Hematopoietic multipotent progenitor cell treated with erythropoietin and hydrocortisone succinate and interleukin-3 and kit ligand, for 6 days (in vitro differentiated cells): ENCODE measurements around the gene CFAP74.

Experiments used
- DNase-seq: peaks from one replicate; pipeline ENCODE4 v3.0.0-alpha.2; 2015

Gene CFAP74

DNA sequence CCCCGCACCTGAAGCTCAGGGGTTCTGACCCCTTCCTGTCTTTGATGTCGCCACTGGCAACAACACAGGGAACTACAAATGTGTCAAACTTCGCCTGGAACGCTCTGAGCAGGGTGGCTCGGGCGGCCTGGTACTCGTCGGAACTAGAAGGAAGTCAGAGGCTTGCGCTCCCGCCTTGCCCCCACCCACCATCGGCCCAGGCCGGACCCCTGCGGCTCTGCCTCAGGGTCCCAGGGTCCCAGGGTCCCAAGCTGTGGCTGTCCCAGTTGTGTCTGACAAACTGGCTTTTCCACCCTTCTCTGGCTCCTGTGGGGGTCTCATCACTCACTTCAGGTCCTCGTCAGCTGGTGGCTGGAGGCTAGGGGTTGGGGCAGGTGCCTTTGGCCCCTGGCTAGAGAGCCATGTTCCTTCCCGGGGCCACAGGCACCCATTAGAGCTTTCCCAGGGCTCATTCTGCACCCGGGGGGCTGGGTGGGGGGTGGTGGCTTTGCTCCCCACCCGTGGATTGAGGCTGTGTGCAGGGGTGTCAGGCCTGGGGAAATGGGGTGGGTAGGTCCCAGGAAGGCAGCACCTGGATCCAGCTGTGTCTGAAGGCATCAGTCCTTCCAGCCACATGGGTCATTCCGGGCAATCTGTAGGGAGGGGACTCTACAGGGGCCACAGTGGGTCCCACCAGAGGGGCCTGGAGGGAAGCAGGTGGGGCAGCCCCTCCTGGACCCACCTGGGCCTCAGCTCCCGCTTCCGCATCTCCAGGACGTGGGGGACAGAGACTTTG lies 76.5 kb downstream of the CFAP74 start:
- DNase-seq, result no peak

DNA sequence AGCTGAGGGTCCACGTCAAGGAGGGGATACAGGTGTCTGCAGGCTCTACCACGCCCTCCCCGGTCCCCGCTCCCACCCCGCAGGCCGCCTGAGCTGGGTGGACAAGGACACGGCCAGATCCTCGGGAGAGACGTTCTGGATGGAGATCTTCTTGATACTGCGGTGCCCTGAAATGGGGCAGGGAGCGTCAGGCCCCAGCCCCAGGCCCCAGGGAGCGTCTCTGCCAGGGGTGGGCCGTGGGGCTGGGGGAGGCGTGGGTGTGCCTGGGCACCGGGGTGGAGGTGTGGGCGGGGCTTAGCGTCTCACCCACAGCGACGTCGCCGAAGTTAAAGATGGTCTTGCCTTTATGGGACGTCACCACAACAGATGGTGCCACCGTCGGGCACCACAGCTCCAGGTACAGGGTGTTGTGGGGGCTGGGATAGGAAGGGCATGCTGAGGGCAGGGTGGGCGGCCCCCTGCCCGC lies 77.2 kb downstream of the CFAP74 start:
- DNase-seq, result no peak

DNA sequence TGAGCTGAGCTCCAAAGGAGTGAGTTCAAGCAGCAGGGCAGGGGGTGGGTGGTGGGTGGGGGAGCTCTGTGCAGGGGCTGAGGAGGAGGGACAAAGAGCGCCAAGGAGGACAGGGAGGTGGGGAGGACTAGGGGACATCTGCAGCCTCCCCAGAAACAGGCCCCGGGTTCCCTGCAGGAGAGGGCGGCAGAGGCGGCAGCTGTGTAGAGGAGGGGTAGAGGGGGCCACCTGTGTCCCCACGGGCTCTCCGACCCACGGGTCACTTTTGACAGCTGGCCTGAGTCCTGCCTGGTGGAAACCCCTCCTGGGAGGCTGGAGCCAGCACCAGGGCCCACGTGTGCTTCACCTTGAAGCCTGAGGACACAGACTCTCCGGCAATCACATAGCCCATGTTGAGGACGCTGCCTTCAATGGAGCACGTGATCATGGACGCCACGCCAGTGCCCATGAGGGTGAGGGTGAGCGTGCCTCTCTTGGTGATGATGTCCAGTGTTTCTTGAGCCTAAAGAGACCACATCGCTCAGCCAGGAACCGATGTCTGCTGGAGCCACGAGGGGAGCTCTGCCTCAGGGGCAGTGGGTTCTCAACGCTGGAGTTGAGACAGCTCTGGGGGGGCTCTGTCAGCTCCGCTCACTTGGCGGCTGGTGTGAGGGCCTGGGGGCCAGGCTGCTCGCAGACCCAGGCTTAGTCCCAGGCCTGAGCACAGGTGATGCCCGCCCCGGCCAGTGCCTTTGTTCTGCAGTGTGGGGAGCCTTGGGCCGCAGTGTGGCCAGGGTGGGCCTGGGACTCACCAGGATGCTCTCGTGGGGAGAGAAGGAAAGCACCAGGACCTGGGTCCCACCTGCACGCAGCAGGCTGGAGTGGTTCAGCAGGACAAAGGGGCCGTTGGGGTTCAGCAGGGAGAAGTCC lies 77.9 kb downstream of the CFAP74 start:
- no peak for DNase-seq

- DNase-seq, result no peak
Measured at GRCh38 chr1:1924849-1925248, 78.7 kb downstream of the CFAP74 start.

DNA sequence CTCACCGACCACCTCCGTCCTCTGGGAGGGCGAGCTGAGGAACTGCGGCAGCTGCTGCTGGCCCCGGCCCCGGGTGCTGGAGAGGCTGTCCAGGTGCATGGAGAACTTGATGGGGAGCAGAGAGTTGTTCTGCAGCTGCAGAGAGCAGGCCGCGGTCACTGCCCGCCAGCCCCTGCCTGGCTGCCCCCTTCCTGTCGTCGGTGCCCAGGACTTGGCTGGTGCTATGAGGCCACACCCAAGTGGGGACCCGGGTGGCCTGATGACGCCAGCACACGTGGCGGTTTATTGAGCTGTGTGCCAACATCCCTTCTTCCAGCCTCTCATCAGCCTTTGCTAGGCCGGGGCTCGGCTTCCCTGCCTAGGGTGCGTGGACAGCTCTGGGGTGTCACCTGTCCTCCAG lies 79.2 kb downstream of the CFAP74 start:
- DNase-seq, result no peak

GRCh38 chr1:1922956-1923833 lies 80.4 kb downstream of the CFAP74 start:
- DNase-seq, result no peak

GRCh38 chr1:1922702-1922955 lies 81.0 kb downstream of the CFAP74 start:
- no peak for DNase-seq

DNA sequence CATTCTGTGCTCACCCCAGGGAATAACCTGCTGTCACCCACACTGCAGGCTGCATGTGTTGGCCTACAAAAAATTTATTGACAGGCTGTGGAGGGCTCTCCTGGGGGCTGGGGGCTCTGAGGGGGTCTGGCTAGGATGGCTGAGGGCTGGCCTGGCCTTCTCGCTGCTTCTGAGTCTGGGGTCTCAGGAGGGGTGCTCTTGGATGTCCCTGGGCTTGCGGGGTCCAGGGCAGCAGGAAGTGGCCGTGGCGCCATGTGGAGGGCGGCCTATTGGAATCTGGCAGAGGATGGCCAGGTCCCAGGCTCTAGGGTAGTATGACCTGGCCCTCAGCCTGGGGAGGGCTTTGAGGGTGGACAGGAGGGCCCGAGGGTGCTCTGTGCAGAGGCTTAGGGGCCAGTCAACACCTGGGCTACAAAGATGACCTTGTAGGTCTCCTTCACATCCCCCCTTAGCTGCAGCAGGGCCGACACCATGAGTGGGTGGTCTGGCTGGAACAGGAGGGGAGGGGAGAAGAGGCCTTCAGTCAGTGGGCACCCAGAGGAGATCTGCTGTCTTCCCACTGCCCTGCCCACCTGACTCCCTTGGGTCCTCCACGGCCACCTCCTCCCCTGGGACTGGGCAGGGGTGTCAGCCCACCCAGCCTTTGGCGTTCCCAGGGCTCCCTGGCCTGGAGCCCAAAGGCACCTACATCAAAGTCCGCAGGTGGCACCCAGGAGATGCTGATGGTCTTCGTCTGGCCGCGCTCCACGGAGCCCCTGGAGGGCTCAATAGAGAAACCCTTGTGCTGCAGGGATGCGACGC lies 81.5 kb downstream of the CFAP74 start:
- DNase-seq, result no peak

DNA sequence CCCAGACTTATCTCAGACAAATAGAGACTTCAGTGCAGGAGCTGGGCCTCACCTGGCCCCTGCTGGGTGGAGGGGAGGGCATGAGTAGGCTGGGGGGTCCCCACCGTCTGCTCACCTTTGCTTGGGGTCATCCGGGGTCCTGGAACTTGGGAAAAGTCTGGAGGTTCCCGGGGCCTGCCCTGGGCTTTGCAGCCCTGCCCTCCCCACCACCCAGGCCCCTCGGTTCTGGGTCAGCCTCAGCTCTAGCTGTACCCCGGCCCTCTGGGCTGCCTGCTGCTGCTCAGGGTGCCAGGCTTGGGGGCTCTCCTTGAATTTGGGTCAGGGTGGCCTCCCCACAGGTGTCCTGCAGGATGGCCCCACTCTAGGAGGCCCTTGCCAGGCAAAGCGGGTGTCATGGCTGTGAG lies 82.1 kb downstream of the CFAP74 start:
- no peak for DNase-seq

GRCh38 chr1:1920608-1921458 lies 82.8 kb downstream of the CFAP74 start:
- DNase-seq, result no peak

- DNase-seq, result no peak
Measured at GRCh38 chr1:1920057-1920607, 83.5 kb downstream of the CFAP74 start.

DNA sequence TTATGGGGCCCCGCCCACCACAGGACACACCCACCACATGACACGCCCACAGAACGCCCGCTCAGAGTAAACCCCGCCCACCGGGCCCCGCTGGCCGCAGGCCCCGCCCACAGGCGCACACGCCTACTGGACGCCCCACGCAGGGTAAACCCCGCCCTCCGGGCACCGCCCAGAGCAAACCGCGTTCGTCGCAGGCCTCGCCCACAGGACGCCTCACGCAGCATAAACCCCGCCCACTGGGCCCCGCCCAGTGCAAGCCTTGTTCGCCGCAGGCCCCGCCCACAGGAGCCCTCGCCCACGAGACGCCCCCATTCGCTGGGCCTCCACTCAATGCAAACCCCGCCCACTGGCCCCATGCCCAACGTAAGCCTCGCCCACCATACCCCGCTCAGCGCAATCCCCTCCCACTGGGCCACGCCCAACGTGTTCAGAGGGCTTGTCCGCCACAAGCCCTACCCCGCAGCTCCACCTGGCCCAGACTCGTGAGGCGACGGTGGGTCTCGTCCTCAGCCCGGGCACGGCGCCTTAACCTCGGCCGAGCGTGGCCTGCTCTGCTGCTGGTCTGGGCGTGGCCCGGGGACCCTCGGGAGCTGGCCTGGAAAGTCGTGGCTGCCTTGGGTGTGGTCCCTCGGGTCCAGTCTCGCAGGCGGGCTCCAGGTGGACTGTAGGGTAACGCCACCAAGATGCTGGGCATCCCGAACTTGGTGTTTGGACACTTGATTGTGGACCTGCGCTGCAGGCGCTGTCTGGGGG lies 84.1 kb downstream of the CFAP74 start:
- peak; percentile 99 for DNase-seq

GRCh38 chr1:1918901-1919303 lies 84.7 kb downstream of the CFAP74 start, which contains the start of gene TMEM52:
TSS of gene TMEM52 (minus strand) at chr1:1919279. CDS start at chr1:1919265, 14 bp downstream.
- DNase-seq, result no peak

- DNase-seq, result no peak
Measured at GRCh38 chr1:1917995-1918900, 85.3 kb downstream of the CFAP74 start.

GRCh38 chr1:1917304-1917976 lies 86.1 kb downstream of the CFAP74 start:
- no peak for DNase-seq

- no peak for DNase-seq
Measured at GRCh38 chr1:1916851-1917251, 86.7 kb downstream of the CFAP74 start.

DNA sequence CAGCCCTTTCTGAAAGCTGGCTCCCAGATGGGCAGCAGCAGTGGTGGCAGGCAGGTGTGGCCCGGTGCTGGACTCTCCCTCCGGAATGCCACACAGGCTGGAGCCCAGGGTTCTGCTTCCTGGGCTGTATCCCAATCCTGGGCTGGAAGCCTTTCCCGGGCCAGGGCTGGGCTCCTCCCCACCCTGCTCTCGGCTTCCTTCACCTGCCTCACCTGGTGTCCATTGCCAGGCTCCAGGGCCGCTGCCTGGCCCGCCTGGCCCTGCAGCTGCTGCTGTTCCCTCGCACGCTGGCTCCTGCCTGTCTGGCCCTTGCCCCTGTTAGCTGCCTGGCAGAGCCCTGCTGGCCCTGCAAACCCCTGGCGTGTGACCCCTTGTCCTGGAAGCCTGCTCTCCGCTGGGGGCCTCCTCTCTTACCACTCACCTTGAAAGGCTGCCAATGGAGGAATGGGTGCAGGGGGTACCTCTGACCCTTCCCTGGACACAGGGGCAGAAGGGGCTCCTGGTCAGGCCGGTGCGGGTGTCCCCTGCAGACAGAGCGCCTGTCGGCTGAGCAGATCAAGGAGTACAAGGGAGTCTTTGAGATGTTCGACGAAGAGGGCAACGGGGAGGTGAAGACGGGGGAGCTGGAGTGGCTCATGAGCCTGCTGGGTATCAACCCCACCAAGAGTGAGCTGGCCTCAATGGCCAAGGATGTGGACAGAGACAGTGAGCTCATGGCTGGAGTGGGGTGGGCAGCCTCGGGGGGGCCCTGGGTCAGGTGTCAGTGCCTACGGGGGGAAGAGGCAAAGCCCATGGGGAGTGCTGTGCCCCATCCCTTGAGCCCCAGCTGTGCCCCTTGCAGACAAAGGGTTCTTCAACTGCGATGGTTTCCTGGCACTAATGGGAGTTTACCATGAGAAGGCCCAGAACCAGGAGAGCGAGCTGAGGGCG lies 87.4 kb downstream of the CFAP74 start:
- DNase-seq, result no peak
